MM.1S (cell line): ENCODE results near the gene SLC22A13.

Source experiments
- DNase-seq: peaks from one replicate; pipeline ENCODE4 v3.0.0-alpha.2; 2015
- H2AFZ ChIP-seq: fragments of 300-600 bp; sonication (generic); 2 replicates; pipeline ENCODE4 v1.6.0; 2016; ENCODE audit warnings: antibody characterized with exemption, low read length
- H3F3A ChIP-seq: fragments of 300-600 bp; sonication (generic); 2 replicates; pipeline ENCODE4 v1.6.1; 2016; ENCODE audit warnings: mild to moderate bottlenecking, antibody characterized with exemption, low read length, moderate library complexity, mixed read lengths; ENCODE audit not compliant: insufficient read depth
- H3K27ac ChIP-seq: fragments of 300-600 bp; sonication (generic); 2 replicates; pipeline ENCODE4 v1.5.1; 2016; ENCODE audit warnings: mild to moderate bottlenecking, low read length
- H3K27me3 ChIP-seq: fragments of 300-600 bp; sonication (generic); replicated peaks from 2 replicates; pipeline ENCODE4 v1.6.0; 2016; ENCODE audit warnings: low read length; ENCODE audit not compliant: insufficient read depth
- H3K36me3 ChIP-seq: fragments of 300-600 bp; sonication (generic); replicated peaks from 2 replicates; pipeline ENCODE4 v1.6.1; 2016; ENCODE audit warnings: mild to moderate bottlenecking, low read length, mixed read lengths; ENCODE audit not compliant: insufficient read depth
- H3K4me1 ChIP-seq: fragments of 300-600 bp; sonication (generic); 2 replicates; pipeline ENCODE4 v1.6.1; 2016; ENCODE audit warnings: low read length, mixed read lengths
- H3K4me2 ChIP-seq: fragments of 300-600 bp; sonication (generic); 2 replicates; pipeline ENCODE4 v1.6.0; 2016; ENCODE audit warnings: low read depth, low read length
- H3K4me3 ChIP-seq: fragments of 300-600 bp; sonication (generic); 2 replicates; pipeline ENCODE4 v1.5.1; 2016; ENCODE audit warnings: low read length, mixed read lengths
- H3K79me2 ChIP-seq: fragments of 300-600 bp; sonication (generic); 2 replicates; pipeline ENCODE4 v1.6.1; 2016; ENCODE audit warnings: mixed run types, low read length, mixed read lengths
- H3K9ac ChIP-seq: fragments of 300-600 bp; sonication (generic); 2 replicates; pipeline ENCODE4 v1.6.1; 2016; ENCODE audit warnings: low read length, mixed read lengths
- H3K9me2 ChIP-seq: fragments of 300-600 bp; sonication (generic); replicated peaks from 2 replicates; pipeline ENCODE4 v1.6.1; 2016; ENCODE audit warnings: mild to moderate bottlenecking, low read length, mixed read lengths; ENCODE audit not compliant: insufficient read depth
- H3K9me3 ChIP-seq: fragments of 300-600 bp; sonication (generic); replicated peaks from 2 replicates; pipeline ENCODE4 v1.6.1; 2016; ENCODE audit warnings: mild to moderate bottlenecking, low read length, mixed read lengths; ENCODE audit not compliant: insufficient read depth
- H4K20me1 ChIP-seq: fragments of 300-600 bp; sonication (generic); 2 replicates; pipeline ENCODE4 v1.6.1; 2016; ENCODE audit warnings: mild to moderate bottlenecking, low read length, moderate library complexity, mixed read lengths; ENCODE audit not compliant: insufficient read depth
- CTCF ChIP-seq: fragments of 300-600 bp; sonication (generic); IDR thresholded peaks from 2 replicates; pipeline ENCODE4 v1.5.1; 2016; ENCODE audit warnings: antibody characterized with exemption, low read length, mixed read lengths
- EZH2 ChIP-seq: fragments of 300-600 bp; sonication (generic); optimal IDR thresholded peaks from 2 replicates; pipeline ENCODE3; 2017; ENCODE audit warnings: low read depth, mild to moderate bottlenecking, antibody characterized with exemption, low read length, mixed read lengths
- EZH2phosphoT487 ChIP-seq: fragments of 300-600 bp; sonication (generic); IDR thresholded peaks from 2 replicates; pipeline ENCODE4 v1.6.1; 2018; ENCODE audit warnings: antibody characterized with exemption, low read length

The SLC22A13 gene

GRCh38 chr3:38314112-38314763, 48.6 kb downstream of the SLC22A13 start:
- Histone ChIP-seq H3K9ac (no peak overlapping the region), H3K4me2 (no peak overlapping the region), H3K4me3 (no peak overlapping the region), H3K9me3 (no peaks in the 10 kb centered on the region), H3K79me2 (no peaks in the 10 kb centered on the region), H3K27ac (no peak overlapping the region), H3K27me3 (no peaks in the 10 kb centered on the region), H2AFZ (no peak overlapping the region), H3F3A (no peaks in the 10 kb centered on the region), H4K20me1 (no peaks in the 10 kb centered on the region), H3K36me3 (no peaks in the 10 kb centered on the region), H3K4me1 (no peaks in the 10 kb centered on the region), H3K9me2 (no peaks in the 10 kb centered on the region)
- no peak for DNase-seq
- no peak for TF ChIP-seq EZH2phosphoT487
- no peak for TF ChIP-seq EZH2
- TF ChIP-seq CTCF, result no peak

DNA sequence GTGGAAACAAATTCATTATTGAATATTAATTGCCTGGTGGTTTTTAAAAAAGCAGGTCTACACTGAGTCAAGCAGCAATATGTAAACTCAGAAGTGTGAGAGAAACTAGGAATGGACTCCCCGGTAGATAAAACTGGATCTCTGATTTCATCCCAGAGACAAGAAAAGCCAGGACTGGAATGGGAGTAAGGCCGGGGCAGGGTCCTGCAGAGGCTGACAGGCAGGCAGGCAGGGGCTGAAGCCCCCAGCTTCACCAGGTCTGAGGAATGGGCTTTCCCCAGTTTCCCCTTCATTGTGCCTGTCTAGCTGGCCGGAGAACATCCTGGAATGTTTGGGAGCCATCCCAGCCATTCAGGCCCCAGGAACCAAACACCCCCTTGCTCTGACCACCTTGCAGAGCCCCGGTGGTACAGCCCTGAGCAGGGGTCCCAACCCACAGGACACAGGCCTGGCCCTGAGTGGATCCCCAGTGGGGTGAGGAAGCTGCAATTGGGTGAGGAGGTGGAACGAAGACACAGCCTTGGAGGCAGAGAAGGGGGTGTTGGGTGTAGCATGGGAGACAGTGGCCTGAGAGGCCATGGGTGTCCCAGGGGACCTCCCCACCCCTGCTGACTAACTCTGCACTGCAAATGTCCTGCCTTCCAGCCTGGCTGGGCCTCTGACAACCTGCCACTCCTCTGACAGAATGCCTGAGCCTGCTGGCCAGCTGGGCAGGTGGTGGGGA, 49.3 kb downstream of the SLC22A13 start:
- no peak overlapping the region for H3K9ac ChIP-seq
- no peaks in the 10 kb centered on the region for H3F3A ChIP-seq
- no peak overlapping the region for H3K4me2 ChIP-seq
- no peak overlapping the region for H3K4me3 ChIP-seq
- H3K9me3 ChIP-seq, result no peaks in the 10 kb centered on the region
- H4K20me1 ChIP-seq, result no peaks in the 10 kb centered on the region
- H3K4me1 ChIP-seq, result no peaks in the 10 kb centered on the region
- H3K79me2 ChIP-seq, result no peaks in the 10 kb centered on the region
- DNase-seq, result no peak
- H3K27ac ChIP-seq, result no peak overlapping the region
- no peaks in the 10 kb centered on the region for H3K36me3 ChIP-seq
- H2AFZ ChIP-seq, result no peak overlapping the region
- no peaks in the 10 kb centered on the region for H3K9me2 ChIP-seq
- TF ChIP-seq EZH2phosphoT487, result no peak
- no peak for TF ChIP-seq EZH2
- TF ChIP-seq CTCF, result no peak
- no peaks in the 10 kb centered on the region for H3K27me3 ChIP-seq

DNA sequence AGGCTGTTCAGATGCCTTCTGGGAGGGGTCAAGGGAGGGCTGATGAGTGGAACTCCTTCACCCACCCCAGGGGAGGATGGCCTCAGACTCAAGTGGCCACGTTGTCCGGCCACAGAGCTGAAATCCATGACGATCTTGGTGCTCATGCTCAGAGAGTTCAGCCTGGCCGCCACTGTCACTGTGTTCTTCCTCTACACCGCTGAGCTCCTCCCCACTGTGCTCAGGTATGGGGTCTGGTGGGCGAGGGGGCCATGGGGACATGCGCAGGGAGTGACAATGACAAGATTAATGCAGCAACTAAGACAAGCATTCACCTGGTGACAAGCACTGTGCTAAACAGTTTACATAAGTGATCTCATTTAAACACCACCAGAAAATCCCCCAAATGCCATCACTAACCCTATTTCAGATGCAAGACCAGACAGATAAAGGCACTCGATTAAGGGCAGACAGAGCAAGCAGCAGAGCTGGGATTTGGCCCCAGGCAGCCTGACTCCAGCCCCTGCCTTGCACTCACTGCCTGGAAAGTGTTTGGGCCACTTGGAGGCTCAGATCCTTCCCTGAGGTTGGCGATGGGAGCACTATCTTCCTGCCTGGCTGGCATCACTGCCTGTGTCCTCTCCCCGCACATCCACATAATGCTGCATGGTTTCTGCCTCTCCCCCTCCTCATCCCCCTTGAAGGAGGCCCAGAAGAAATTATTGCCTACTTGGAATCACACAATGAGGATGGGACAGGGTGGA, 50.0 kb downstream of the SLC22A13 start:
- H3K4me2 ChIP-seq, result no peak overlapping the region
- TF ChIP-seq EZH2, result no peak
- no peak for TF ChIP-seq EZH2phosphoT487
- TF ChIP-seq CTCF, result no peak
- H3F3A ChIP-seq, result no peaks in the 10 kb centered on the region
- no peaks in the 10 kb centered on the region for H3K9me3 ChIP-seq
- no peaks in the 10 kb centered on the region for H3K36me3 ChIP-seq
- H3K4me3 ChIP-seq, result no peak overlapping the region
- H3K79me2 ChIP-seq, result no peaks in the 10 kb centered on the region
- H2AFZ ChIP-seq, result no peak overlapping the region
- no peaks in the 10 kb centered on the region for H3K27me3 ChIP-seq
- H4K20me1 ChIP-seq, result no peaks in the 10 kb centered on the region
- H3K4me1 ChIP-seq, result no peaks in the 10 kb centered on the region
- H3K9ac ChIP-seq, result no peak overlapping the region
- no peak overlapping the region for H3K27ac ChIP-seq
- no peak for DNase-seq
- H3K9me2 ChIP-seq, result no peaks in the 10 kb centered on the region
